ENCODE data around the gene TMC4.

DNA sequence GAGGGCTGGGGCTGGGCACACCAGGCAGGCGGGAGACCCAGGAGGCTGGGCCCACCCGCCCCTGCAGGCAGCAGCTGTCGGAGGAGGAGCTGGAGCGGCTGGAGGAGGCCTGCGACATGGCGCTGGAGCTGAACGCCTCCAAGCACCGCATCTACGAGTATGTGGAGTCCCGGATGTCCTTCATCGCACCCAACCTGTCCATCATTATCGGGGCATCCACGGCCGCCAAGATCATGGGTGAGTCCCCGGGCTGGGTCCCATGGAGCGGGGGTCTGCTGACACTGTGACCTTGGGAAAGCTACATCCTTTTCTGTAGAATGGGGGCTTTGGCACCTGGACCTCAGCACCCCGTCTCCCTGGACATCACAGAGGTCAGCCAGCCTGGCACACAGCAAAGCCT is 49.3 kb downstream of the TMC4 start:
- TF ChIP-seq, protein P1, sequence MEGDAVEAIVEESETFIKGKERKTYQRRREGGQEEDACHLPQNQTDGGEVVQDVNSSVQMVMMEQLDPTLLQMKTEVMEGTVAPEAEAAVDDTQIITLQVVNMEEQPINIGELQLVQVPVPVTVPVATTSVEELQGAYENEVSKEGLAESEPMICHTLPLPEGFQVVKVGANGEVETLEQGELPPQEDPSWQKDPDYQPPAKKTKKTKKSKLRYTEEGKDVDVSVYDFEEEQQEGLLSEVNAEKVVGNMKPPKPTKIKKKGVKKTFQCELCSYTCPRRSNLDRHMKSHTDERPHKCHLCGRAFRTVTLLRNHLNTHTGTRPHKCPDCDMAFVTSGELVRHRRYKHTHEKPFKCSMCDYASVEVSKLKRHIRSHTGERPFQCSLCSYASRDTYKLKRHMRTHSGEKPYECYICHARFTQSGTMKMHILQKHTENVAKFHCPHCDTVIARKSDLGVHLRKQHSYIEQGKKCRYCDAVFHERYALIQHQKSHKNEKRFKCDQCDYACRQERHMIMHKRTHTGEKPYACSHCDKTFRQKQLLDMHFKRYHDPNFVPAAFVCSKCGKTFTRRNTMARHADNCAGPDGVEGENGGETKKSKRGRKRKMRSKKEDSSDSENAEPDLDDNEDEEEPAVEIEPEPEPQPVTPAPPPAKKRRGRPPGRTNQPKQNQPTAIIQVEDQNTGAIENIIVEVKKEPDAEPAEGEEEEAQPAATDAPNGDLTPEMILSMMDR (conservative IDR thresholded peaks at IDR 0.05; ENCODE audit: low read depth, low read length) = no peak
- no peak for TF ChIP-seq EZH2 (IDR thresholded peaks at IDR 0.05; ENCODE audit: low read length, unreplicated experiment)
- TF ChIP-seq EZH2phosphoT487 (IDR thresholded peaks at IDR 0.05; ENCODE audit: borderline replicate concordance, low read length) = no peak

Measured in PC-3 (cell line).